Adrenal gland (tissue), 5 donors: ENCODE measurements around the gene CROCC.

ENCODE experiments used
- CTCF ChIP-seq, 6 experiments: fragments of 450-650 bp in 4 of 6; fragments of 200-600 bp in 2 of 6; sonication (generic) in 1 of 6; IDR thresholded peaks; 1 replicate in 5 of 6; 2 replicates in 1 of 6; pipeline versions ENCODE4 v1.5.1 to v1.8.0; 2016 to 2021; ENCODE audit warnings: antibody characterized with exemption in 6 of 6, mild to moderate bottlenecking in 2 of 6, moderate library complexity in 1 of 6
- POLR2A ChIP-seq, 2 donors: fragments of 450-650 bp; IDR thresholded peaks; one replicate each; pipeline ENCODE4 v1.6.1; 2017; ENCODE audit warnings: antibody characterized with exemption in 2 of 2, mild to moderate bottlenecking in 2 of 2, moderate library complexity in 1 of 2
- donor health status: DM: no; HTN: no; CAD: no.

- TF ChIP-seq POLR2A (IDR thresholded peaks at IDR 0.05) (no peak), CTCF (IDR thresholded peaks at IDR 0.05) (no peak)
Measured at GRCh38 chr1:16927256-16927655, 5.5 kb downstream of the CROCC start.
